HepG2 (cell line): ENCODE results near the gene ZNF83. TPM values are rescaled to one million over a fixed set of nuclear protein-coding genes. Genes with fewer than 3 reads are reported as not detected.

Source experiments
- AKAP8 ChIP-seq: sonication (generic); formaldehyde crosslinking; IDR thresholded peaks from 2 replicates; pipeline ENCODE4 v1.5.1; 2020; ENCODE audit warnings: mild to moderate bottlenecking, missing genetic modification reagents
- ELF3 ChIP-seq: IDR thresholded peaks from 2 replicates; pipeline ENCODE4 v1.6.1; 2016; ENCODE audit warnings: missing genetic modification reagents, missing compliant biosample characterization
- GATAD1 ChIP-seq: IDR thresholded peaks from 2 replicates; pipeline ENCODE4 v1.6.1; 2016; ENCODE audit warnings: missing genetic modification reagents, missing compliant biosample characterization
- HCFC1 ChIP-seq: fragments of 150-350 bp; IDR thresholded peaks from 2 replicates; pipeline ENCODE4 v1.6.1; 2014; ENCODE audit warnings: low read depth, low read length
- KAT7 ChIP-seq: IDR thresholded peaks from 2 replicates; pipeline ENCODE4 v1.6.1; 2018; ENCODE audit warnings: borderline replicate concordance, missing compliant biosample characterization
- MXI1 ChIP-seq: IDR thresholded peaks from 3 replicates; pipeline ENCODE4 v1.6.1; 2012; ENCODE audit warnings: low read depth, low read length, inconsistent platforms, borderline replicate concordance
- NAIF1 ChIP-seq: sonication (generic); formaldehyde crosslinking; IDR thresholded peaks from 2 replicates; pipeline ENCODE4 v1.5.0; 2020; ENCODE audit warnings: mild to moderate bottlenecking, missing genetic modification reagents, borderline replicate concordance
- NCOA1 ChIP-seq: sonication (generic); formaldehyde crosslinking; IDR thresholded peaks from 2 replicates; pipeline ENCODE4 v1.9.0; 2021; ENCODE audit warnings: missing genetic modification reagents
- NFKBIZ ChIP-seq: IDR thresholded peaks from 2 replicates; pipeline ENCODE4 v1.6.1; 2018; ENCODE audit warnings: missing genetic modification reagents, missing compliant biosample characterization
- POLR2A ChIP-seq, 2 experiments: IDR thresholded peaks; 2 replicates each; pipeline ENCODE4 v1.6.1; 2011; ENCODE audit warnings: low read depth in 2 of 2, low read length in 2 of 2, mild to moderate bottlenecking in 1 of 2, moderate library complexity in 1 of 2; ENCODE audit not compliant: insufficient read depth in 1 of 2
- TMF1 ChIP-seq: sonication (generic); formaldehyde crosslinking; IDR thresholded peaks from 2 replicates; pipeline ENCODE4 v1.8.1; 2022; ENCODE audit warnings: low read depth, missing genetic modification reagents
- TRIM24 ChIP-seq: sonication (generic); formaldehyde crosslinking; IDR thresholded peaks from 2 replicates; pipeline ENCODE4 v1.8.0; 2022; ENCODE audit warnings: mild to moderate bottlenecking, missing genetic modification reagents
- YEATS4 ChIP-seq: sonication (generic); formaldehyde crosslinking; IDR thresholded peaks from 2 replicates; pipeline ENCODE4 v1.4.0; 2020; ENCODE audit warnings: missing genetic modification reagents, borderline replicate concordance
- ZNF354B ChIP-seq: sonication (generic); formaldehyde crosslinking; IDR thresholded peaks from 2 replicates; pipeline ENCODE4 v1.8.0; 2022; ENCODE audit warnings: mild to moderate bottlenecking, missing genetic modification reagents
- ZNF543 ChIP-seq: sonication (generic); formaldehyde crosslinking; IDR thresholded peaks from 2 replicates; pipeline ENCODE4 v1.4.0; 2020; ENCODE audit warnings: mild to moderate bottlenecking, missing genetic modification reagents
- ZNF772 ChIP-seq: sonication (generic); formaldehyde crosslinking; IDR thresholded peaks from 2 replicates; pipeline ENCODE4 v1.5.0; 2020; ENCODE audit warnings: mild to moderate bottlenecking, missing genetic modification reagents
- polyA plus RNA-seq, 8 experiments: library from polyadenylated mRNA; depleted of rRNA in 3 of 8; stranded (reverse) in 7 of 8; unstranded in 1 of 8; fragments of >200 nt; fragmentation: Illumina TruSeq in 4 of 8; extraction: Trizol in 4 of 8; gene quantifications; 2 replicates each; pipeline versions ENCODE4 v1.2.1 to v1.2.3, GENCODE V29; 2011 to 2016; ENCODE audit warnings: low read depth in 4 of 8, missing spikeins in 1 of 8, mixed read lengths in 1 of 8; ENCODE audit not compliant: insufficient read depth in 1 of 8
- total RNA-seq, 5 experiments: library from RNA; depleted of rRNA; stranded (reverse); fragments of >200 nt; fragmentation: Illumina TruSeq; extraction: Trizol; gene quantifications; 2 replicates each; pipeline ENCODE4 v1.2.3, GENCODE V29; 2016; ENCODE audit warnings: low read depth in 1 of 5
- TF ChIP-seq, protein P1 (sequence below): sonication (generic); formaldehyde crosslinking; IDR thresholded peaks from 2 replicates; pipeline ENCODE4 v1.4.0; 2020; ENCODE audit warnings: mild to moderate bottlenecking, low read depth, missing genetic modification reagents
- TF ChIP-seq, protein P2 (sequence below): sonication (generic); formaldehyde crosslinking; IDR thresholded peaks from 2 replicates; pipeline ENCODE4 v1.4.0; 2020; ENCODE audit warnings: missing genetic modification reagents
- TF ChIP-seq, protein P3 (sequence below), 2 experiments: IDR thresholded peaks; 2 replicates each; pipeline ENCODE4 v1.6.1; 2011 to 2012; ENCODE audit warnings: low read length in 2 of 2, borderline replicate concordance in 1 of 2, low read depth in 1 of 2, mild to moderate bottlenecking in 1 of 2, moderate library complexity in 1 of 2

The ZNF83 gene
- total and polyA plus RNA-seq, 2 of the 13 experiments (the other 11 are each of a cell fraction or from before 2014, with no cell fraction given) = 20.4 to 44.5 TPM

DNA sequence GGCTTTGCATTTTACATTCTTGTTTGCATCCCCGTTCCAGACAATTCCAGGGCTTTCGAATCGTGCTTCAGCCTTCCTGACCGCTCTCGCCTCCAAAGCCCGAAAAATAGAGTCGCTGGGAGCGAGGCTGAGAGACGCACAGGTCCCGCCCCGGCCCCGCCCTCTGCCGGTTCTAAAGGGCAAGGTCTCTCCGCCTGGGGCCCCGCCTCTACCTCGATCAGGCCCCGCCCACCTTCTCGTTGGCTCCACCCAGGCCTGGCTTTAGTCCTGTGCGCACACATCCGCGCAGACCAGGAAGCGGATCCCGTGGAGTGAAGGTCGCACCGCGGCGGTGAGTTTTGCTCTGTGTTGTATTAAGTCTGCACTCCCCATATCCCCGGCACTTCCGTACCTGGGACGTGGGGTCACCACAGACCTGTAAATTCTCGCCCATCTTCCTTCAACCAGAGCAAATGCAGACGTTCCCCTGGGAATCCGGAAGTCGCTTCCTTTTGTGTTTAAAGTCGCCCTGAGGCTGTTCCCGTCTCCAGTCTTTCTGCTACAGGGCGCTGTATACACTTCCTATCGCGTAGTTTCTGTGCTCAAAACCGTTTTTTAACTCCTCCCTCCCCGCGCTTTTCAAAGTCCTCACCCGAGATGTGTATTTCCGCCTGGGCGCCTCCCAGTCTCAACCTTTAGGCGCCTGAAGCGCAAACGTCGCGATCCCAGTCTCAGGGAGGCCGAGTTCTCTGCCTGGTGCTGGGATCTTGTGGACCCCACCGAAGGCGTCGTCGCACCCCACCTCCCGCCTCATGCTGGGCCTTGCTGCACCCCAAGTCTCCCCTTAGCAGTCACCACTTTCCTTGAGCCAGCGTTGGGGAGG is 67.9 kb downstream of the ZNF83 start, which contains the start of gene ZNF701 (continued):
- TF ChIP-seq, protein P1, sequence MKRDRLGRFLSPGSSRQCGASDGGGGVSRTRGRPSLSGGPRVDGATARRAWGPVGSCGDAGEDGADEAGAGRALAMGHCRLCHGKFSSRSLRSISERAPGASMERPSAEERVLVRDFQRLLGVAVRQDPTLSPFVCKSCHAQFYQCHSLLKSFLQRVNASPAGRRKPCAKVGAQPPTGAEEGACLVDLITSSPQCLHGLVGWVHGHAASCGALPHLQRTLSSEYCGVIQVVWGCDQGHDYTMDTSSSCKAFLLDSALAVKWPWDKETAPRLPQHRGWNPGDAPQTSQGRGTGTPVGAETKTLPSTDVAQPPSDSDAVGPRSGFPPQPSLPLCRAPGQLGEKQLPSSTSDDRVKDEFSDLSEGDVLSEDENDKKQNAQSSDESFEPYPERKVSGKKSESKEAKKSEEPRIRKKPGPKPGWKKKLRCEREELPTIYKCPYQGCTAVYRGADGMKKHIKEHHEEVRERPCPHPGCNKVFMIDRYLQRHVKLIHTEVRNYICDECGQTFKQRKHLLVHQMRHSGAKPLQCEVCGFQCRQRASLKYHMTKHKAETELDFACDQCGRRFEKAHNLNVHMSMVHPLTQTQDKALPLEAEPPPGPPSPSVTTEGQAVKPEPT (CRISPR knock-in tag) = no peak
- no peak for TF ChIP-seq AKAP8 (CRISPR knock-in tag)
- TF ChIP-seq, protein P2, sequence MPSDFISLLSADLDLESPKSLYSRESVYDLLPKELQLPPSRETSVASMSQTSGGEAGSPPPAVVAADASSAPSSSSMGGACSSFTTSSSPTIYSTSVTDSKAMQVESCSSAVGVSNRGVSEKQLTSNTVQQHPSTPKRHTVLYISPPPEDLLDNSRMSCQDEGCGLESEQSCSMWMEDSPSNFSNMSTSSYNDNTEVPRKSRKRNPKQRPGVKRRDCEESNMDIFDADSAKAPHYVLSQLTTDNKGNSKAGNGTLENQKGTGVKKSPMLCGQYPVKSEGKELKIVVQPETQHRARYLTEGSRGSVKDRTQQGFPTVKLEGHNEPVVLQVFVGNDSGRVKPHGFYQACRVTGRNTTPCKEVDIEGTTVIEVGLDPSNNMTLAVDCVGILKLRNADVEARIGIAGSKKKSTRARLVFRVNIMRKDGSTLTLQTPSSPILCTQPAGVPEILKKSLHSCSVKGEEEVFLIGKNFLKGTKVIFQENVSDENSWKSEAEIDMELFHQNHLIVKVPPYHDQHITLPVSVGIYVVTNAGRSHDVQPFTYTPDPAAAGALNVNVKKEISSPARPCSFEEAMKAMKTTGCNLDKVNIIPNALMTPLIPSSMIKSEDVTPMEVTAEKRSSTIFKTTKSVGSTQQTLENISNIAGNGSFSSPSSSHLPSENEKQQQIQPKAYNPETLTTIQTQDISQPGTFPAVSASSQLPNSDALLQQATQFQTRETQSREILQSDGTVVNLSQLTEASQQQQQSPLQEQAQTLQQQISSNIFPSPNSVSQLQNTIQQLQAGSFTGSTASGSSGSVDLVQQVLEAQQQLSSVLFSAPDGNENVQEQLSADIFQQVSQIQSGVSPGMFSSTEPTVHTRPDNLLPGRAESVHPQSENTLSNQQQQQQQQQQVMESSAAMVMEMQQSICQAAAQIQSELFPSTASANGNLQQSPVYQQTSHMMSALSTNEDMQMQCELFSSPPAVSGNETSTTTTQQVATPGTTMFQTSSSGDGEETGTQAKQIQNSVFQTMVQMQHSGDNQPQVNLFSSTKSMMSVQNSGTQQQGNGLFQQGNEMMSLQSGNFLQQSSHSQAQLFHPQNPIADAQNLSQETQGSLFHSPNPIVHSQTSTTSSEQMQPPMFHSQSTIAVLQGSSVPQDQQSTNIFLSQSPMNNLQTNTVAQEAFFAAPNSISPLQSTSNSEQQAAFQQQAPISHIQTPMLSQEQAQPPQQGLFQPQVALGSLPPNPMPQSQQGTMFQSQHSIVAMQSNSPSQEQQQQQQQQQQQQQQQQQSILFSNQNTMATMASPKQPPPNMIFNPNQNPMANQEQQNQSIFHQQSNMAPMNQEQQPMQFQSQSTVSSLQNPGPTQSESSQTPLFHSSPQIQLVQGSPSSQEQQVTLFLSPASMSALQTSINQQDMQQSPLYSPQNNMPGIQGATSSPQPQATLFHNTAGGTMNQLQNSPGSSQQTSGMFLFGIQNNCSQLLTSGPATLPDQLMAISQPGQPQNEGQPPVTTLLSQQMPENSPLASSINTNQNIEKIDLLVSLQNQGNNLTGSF = no peak
- no peak for TF ChIP-seq ZNF543 (CRISPR knock-in tag)
- TF ChIP-seq, protein P3, sequence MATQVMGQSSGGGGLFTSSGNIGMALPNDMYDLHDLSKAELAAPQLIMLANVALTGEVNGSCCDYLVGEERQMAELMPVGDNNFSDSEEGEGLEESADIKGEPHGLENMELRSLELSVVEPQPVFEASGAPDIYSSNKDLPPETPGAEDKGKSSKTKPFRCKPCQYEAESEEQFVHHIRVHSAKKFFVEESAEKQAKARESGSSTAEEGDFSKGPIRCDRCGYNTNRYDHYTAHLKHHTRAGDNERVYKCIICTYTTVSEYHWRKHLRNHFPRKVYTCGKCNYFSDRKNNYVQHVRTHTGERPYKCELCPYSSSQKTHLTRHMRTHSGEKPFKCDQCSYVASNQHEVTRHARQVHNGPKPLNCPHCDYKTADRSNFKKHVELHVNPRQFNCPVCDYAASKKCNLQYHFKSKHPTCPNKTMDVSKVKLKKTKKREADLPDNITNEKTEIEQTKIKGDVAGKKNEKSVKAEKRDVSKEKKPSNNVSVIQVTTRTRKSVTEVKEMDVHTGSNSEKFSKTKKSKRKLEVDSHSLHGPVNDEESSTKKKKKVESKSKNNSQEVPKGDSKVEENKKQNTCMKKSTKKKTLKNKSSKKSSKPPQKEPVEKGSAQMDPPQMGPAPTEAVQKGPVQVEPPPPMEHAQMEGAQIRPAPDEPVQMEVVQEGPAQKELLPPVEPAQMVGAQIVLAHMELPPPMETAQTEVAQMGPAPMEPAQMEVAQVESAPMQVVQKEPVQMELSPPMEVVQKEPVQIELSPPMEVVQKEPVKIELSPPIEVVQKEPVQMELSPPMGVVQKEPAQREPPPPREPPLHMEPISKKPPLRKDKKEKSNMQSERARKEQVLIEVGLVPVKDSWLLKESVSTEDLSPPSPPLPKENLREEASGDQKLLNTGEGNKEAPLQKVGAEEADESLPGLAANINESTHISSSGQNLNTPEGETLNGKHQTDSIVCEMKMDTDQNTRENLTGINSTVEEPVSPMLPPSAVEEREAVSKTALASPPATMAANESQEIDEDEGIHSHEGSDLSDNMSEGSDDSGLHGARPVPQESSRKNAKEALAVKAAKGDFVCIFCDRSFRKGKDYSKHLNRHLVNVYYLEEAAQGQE (IDR thresholded peaks at IDR 0.05; ENCODE audit: borderline replicate concordance in 1 of 2, low read depth in 1 of 2, low read length in 2 of 2) = no peak
- peak; percentile 57; the same call in 1 of the 3 replicates for TF ChIP-seq MXI1
- TF ChIP-seq TMF1 = no peak
- TF ChIP-seq NCOA1 (CRISPR knock-in tag) = no peak
- TF ChIP-seq ELF3 (CRISPR knock-in tag) = 0 out of 2 replicates have a peak, but pooled peaks have one; percentile 38
- no peak for TF ChIP-seq ZNF772
- no peak for TF ChIP-seq KAT7 (CRISPR knock-in tag)
- no peak for TF ChIP-seq NFKBIZ (CRISPR knock-in tag)
- no peak for TF ChIP-seq YEATS4 (CRISPR knock-in tag)
- 0 out of 2 replicates have a peak, but pooled peaks have one; percentile 34 for TF ChIP-seq GATAD1 (CRISPR knock-in tag)
- TF ChIP-seq ZNF354B = no peak
- TF ChIP-seq POLR2A (IDR thresholded peaks at IDR 0.05; ENCODE audit: insufficient read depth in 1 of 2, low read depth in 2 of 2, low read length in 2 of 2) = peak; percentile 86
- TF ChIP-seq NAIF1 (CRISPR knock-in tag) = peak; percentile 50; the same call in 1 of the 2 replicates
- TF ChIP-seq HCFC1 = 0 out of 2 replicates have a peak, but pooled peaks have one; percentile 13
- no peak for TF ChIP-seq TRIM24 (CRISPR knock-in tag)
